ENCODE measurements around the gene HNRNPL. TPM values are rescaled to one million over a fixed set of nuclear protein-coding genes. Genes with fewer than 3 reads are reported as not detected.

Gene HNRNPL
- total and polyA plus RNA-seq, 9 of the 15 experiments (the other 6 are each of a cell fraction or from before 2014, with no cell fraction given), result 39.5 to 610 (median 299) TPM

- TF ChIP-seq CREB3L1 (IDR thresholded peaks at IDR 0.05; ENCODE audit: borderline replicate concordance, low read depth) (peak; percentile 18; the same call in 1 of the 2 replicates), ZNF146 (CRISPR knock-in tag; IDR thresholded peaks at IDR 0.05; ENCODE audit: unreplicated experiment) (no peak), NEUROD1 (IDR thresholded peaks at IDR 0.05; ENCODE audit: borderline replicate concordance, low read depth, low read length, partially characterized antibody) (no peak), SMAD2 (IDR thresholded peaks at IDR 0.05; ENCODE audit: low read depth, low read length) (no peak), ATF1 (CRISPR knock-in tag; IDR thresholded peaks at IDR 0.05) (peak; percentile 78), ATF1 (tag; IDR thresholded peaks at IDR 0.05) (peak; percentile 98), SMAD3 (CRISPR knock-in tag; conservative IDR thresholded peaks at IDR 0.05) (no peak), FOXA3 (CRISPR knock-in tag; conservative IDR thresholded peaks at IDR 0.05 in 1 of 2, IDR thresholded peaks at IDR 0.05 in 1 of 2) (no peak), HDAC2 (IDR thresholded peaks at IDR 0.05) (peak; percentile 73), HLTF (IDR thresholded peaks at IDR 0.05) (no peak), ZBTB40 (IDR thresholded peaks at IDR 0.05) (peak; percentile 73; the same call in 1 of the 2 replicates), ZBTB40 (CRISPR knock-in tag; IDR thresholded peaks at IDR 0.05) (no peak), KHSRP (IDR thresholded peaks at IDR 0.05) (no peak), NFXL1 (CRISPR knock-in tag; IDR thresholded peaks at IDR 0.05) (no peak), ETV1 (tag; conservative IDR thresholded peaks at IDR 0.05; ENCODE audit: low read depth) (peak; percentile 35; the same call in 1 of the 2 replicates), POLR2A (conservative IDR thresholded peaks at IDR 0.05) (peak; percentile 84), SP1 (CRISPR knock-in tag; IDR thresholded peaks at IDR 0.05) (no peak; the same call in none of the 2 replicates), VEZF1 (CRISPR knock-in tag; IDR thresholded peaks at IDR 0.05) (no peak)
Observed at GRCh38 chr19:38850436-38850975, 720 bp upstream of the HNRNPL start (continued).
